ENCODE results near the gene LGMN.

- TF ChIP-seq POLR2A (IDR thresholded peaks at IDR 0.05; ENCODE audit: low read depth, low read length) (no peak), POLR2AphosphoS5 (IDR thresholded peaks at IDR 0.05; ENCODE audit: low read depth, low read length) (no peak), TAF1 (IDR thresholded peaks at IDR 0.05; ENCODE audit: low read depth, low read length) (no peak), SPI1 (IDR thresholded peaks at IDR 0.05; ENCODE audit: low read depth, low read length) (no peak), PAX5 (IDR thresholded peaks at IDR 0.05; ENCODE audit: insufficient read depth, low read length, severe bottlenecking) (no peak)
Observed at GRCh38 chr14:92731622-92732115, 16.8 kb downstream of the LGMN start.
